SK-N-SH treated with all-trans-retinoic acid at 6 μM for 48 hours (cell line): ENCODE measurements around the gene CAMK4.

Experiments used
- ATAC-seq: fragments of 200-7000 bp; cut with Tn5 transposase; 3 replicates; pipeline ENCODE4 v1.9.1; 2020; ENCODE audit warnings: mild to moderate bottlenecking, moderate library complexity
- ARNTL ChIP-seq: fragments of 450-650 bp; formaldehyde crosslinking; IDR thresholded peaks from 2 replicates; pipeline ENCODE4 v1.5.0; 2020; ENCODE audit warnings: low read depth, mild to moderate bottlenecking, moderate library complexity, borderline replicate concordance
- BACH2 ChIP-seq: fragments of 250-450 bp; sonication (Bioruptor Pico); IDR thresholded peaks from 2 replicates; pipeline ENCODE4 v1.9.0; 2021; ENCODE audit warnings: mild to moderate bottlenecking, borderline replicate concordance
- CREB5 ChIP-seq: fragments of 250-450 bp; sonication (Bioruptor Pico); IDR thresholded peaks from 2 replicates; pipeline ENCODE4 v1.5.1; 2020; ENCODE audit warnings: low read depth, mild to moderate bottlenecking, moderate library complexity
- CSDC2 ChIP-seq: fragments of 250-450 bp; sonication (Bioruptor Pico); IDR thresholded peaks from 2 replicates; pipeline ENCODE4 v1.5.0; 2020; ENCODE audit warnings: mild to moderate bottlenecking, moderate library complexity
- CSRNP3 ChIP-seq: fragments of 250-450 bp; sonication (Bioruptor Pico); IDR thresholded peaks from 2 replicates; pipeline ENCODE4 v1.5.1; 2021; ENCODE audit warnings: mild to moderate bottlenecking, moderate library complexity
- ESRRG ChIP-seq: fragments of 250-450 bp; sonication (Bioruptor Pico); IDR thresholded peaks from 2 replicates; pipeline ENCODE4 v1.6.1; 2021; ENCODE audit warnings: mild to moderate bottlenecking
- GLIS3 ChIP-seq: fragments of 250-450 bp; sonication (Bioruptor Pico); IDR thresholded peaks from 2 replicates; pipeline ENCODE4 v1.5.0; 2020; ENCODE audit warnings: mild to moderate bottlenecking, moderate library complexity
- ISL1 ChIP-seq: fragments of 250-450 bp; sonication (Bioruptor Pico); IDR thresholded peaks from 2 replicates; pipeline ENCODE4 v2.1.2; 2022; ENCODE audit warnings: mild to moderate bottlenecking, moderate library complexity
- OSR1 ChIP-seq: fragments of 250-450 bp; sonication (Bioruptor Pico); IDR thresholded peaks from 2 replicates; pipeline ENCODE4 v1.8.0; 2022; ENCODE audit warnings: moderate library complexity, mild to moderate bottlenecking, inconsistent platforms
- PATZ1 ChIP-seq: fragments of 250-450 bp; sonication (Bioruptor Pico); IDR thresholded peaks from 2 replicates; pipeline ENCODE4 v1.8.0; 2020; ENCODE audit warnings: mild to moderate bottlenecking, moderate library complexity, borderline replicate concordance
- POU6F1 ChIP-seq: fragments of 250-450 bp; sonication (Bioruptor Pico); IDR thresholded peaks from 2 replicates; pipeline ENCODE4 v1.8.0; 2021; ENCODE audit warnings: low read depth, mild to moderate bottlenecking, moderate library complexity, borderline replicate concordance
- PPARA ChIP-seq: fragments of 250-450 bp; sonication (Bioruptor Pico); IDR thresholded peaks from 2 replicates; pipeline ENCODE4 v1.5.0; 2020; ENCODE audit warnings: mild to moderate bottlenecking, borderline replicate concordance
- RARB ChIP-seq: fragments of 250-450 bp; sonication (Bioruptor Pico); IDR thresholded peaks from 2 replicates; pipeline ENCODE4 v1.8.0; 2021; ENCODE audit warnings: mild to moderate bottlenecking, moderate library complexity
- SNAI2 ChIP-seq: fragments of 250-450 bp; sonication (Bioruptor Pico); IDR thresholded peaks from 2 replicates; pipeline ENCODE4 v1.5.0; 2020; ENCODE audit warnings: mild to moderate bottlenecking, moderate library complexity
- TCF4 ChIP-seq: fragments of 250-450 bp; sonication (Bioruptor Pico); IDR thresholded peaks from 2 replicates; pipeline ENCODE4 v1.8.0; 2021; ENCODE audit warnings: mild to moderate bottlenecking, moderate library complexity, borderline replicate concordance
- TOX ChIP-seq: fragments of 250-450 bp; sonication (Bioruptor Pico); IDR thresholded peaks from 2 replicates; pipeline ENCODE4 v1.8.0; 2021; ENCODE audit warnings: mild to moderate bottlenecking, moderate library complexity, borderline replicate concordance
- TSHZ2 ChIP-seq: fragments of 250-450 bp; sonication (Bioruptor Pico); IDR thresholded peaks from 2 replicates; pipeline ENCODE4 v1.5.0; 2020; ENCODE audit warnings: mild to moderate bottlenecking, moderate library complexity
- ZC3H10 ChIP-seq: fragments of 250-450 bp; sonication (Bioruptor Pico); IDR thresholded peaks from 2 replicates; pipeline ENCODE4 v1.5.1; 2021; ENCODE audit warnings: mild to moderate bottlenecking, moderate library complexity
- ZFP3 ChIP-seq: fragments of 250-450 bp; sonication (Bioruptor Pico); IDR thresholded peaks from 2 replicates; pipeline ENCODE4 v1.5.0; 2020; ENCODE audit warnings: mild to moderate bottlenecking, moderate library complexity
- ZFP30 ChIP-seq: fragments of 450-650 bp; formaldehyde crosslinking; IDR thresholded peaks from 2 replicates; pipeline ENCODE4 v1.5.0; 2022; ENCODE audit warnings: mild to moderate bottlenecking, moderate library complexity
- ZNF565 ChIP-seq: fragments of 450-650 bp; formaldehyde crosslinking; conservative IDR thresholded peaks from 2 replicates; pipeline ENCODE4 v1.5.0; 2020; ENCODE audit warnings: low read depth, mild to moderate bottlenecking, moderate library complexity
- ZNF70 ChIP-seq: fragments of 450-650 bp; formaldehyde crosslinking; IDR thresholded peaks from 2 replicates; pipeline ENCODE4 v1.5.0; 2020; ENCODE audit warnings: mild to moderate bottlenecking, moderate library complexity
- ZNF8 ChIP-seq: fragments of 450-650 bp; formaldehyde crosslinking; IDR thresholded peaks from 2 replicates; pipeline ENCODE4 v1.5.0; 2020; ENCODE audit warnings: mild to moderate bottlenecking, moderate library complexity

Gene CAMK4

GRCh38 chr5:111377306-111377705, 153.1 kb downstream of the CAMK4 start:
- TF ChIP-seq PPARA (CRISPR knock-in tag) (no peak), ZC3H10 (CRISPR knock-in tag) (no peak), TSHZ2 (CRISPR knock-in tag) (no peak), RARB (CRISPR knock-in tag) (no peak), ZNF70 (no peak), POU6F1 (CRISPR knock-in tag) (no peak), OSR1 (CRISPR knock-in tag) (no peak)
- no peak for ATAC-seq

- no peak for TF ChIP-seq ZNF70
- TF ChIP-seq TSHZ2 (CRISPR knock-in tag), result peak; percentile 93
- peak; percentile 100 for TF ChIP-seq ISL1 (CRISPR knock-in tag)
- TF ChIP-seq OSR1 (CRISPR knock-in tag), result no peak
- TF ChIP-seq PPARA (CRISPR knock-in tag), result no peak
- TF ChIP-seq ZC3H10 (CRISPR knock-in tag), result peak; percentile 91; the same call in 1 of the 2 replicates
- TF ChIP-seq TCF4, result peak; percentile 95
- TF ChIP-seq POU6F1 (CRISPR knock-in tag), result peak; percentile 58; the same call in 1 of the 2 replicates
- TF ChIP-seq ZFP3 (CRISPR knock-in tag), result no peak; the same call in none of the 2 replicates
- peak; percentile 97 for TF ChIP-seq ESRRG (CRISPR knock-in tag)
- peak; percentile 98 for TF ChIP-seq CSRNP3 (CRISPR knock-in tag)
- TF ChIP-seq TOX (CRISPR knock-in tag), result no peak
- TF ChIP-seq CSDC2 (CRISPR knock-in tag), result no peak; the same call in 1 of the 2 replicates
- no peak for TF ChIP-seq ARNTL (CRISPR knock-in tag)
- TF ChIP-seq BACH2 (CRISPR knock-in tag), result no peak; the same call in 1 of the 2 replicates
- peak; percentile 96 for TF ChIP-seq GLIS3 (CRISPR knock-in tag)
- TF ChIP-seq CREB5, result peak; percentile 88
- TF ChIP-seq ZNF8 (CRISPR knock-in tag), result peak; percentile 84
- TF ChIP-seq RARB (CRISPR knock-in tag), result no peak; the same call in 1 of the 2 replicates
- TF ChIP-seq SNAI2 (CRISPR knock-in tag), result peak; percentile 87; the same call in 1 of the 2 replicates
- TF ChIP-seq ZFP30, result no peak
- peak; percentile 90 for TF ChIP-seq ZNF565 (CRISPR knock-in tag)
- peak; percentile 98 for TF ChIP-seq PATZ1 (CRISPR knock-in tag)
- ATAC-seq, result peak; percentile 74
These were observed 155.2 kb downstream of the CAMK4 start for GRCh38 chr5:111379391-111379816.
